Measurements from ENCODE around the gene RPP30.
A peak's percentile ranks its signal among the peaks of the same experiment; 100 is the strongest.

The RPP30 gene

GRCh38 chr10:90916392-90917237 is 44.8 kb downstream of the RPP30 start:
- no peak for TF ChIP-seq CTCF (conservative IDR thresholded peaks at IDR 0.05; ENCODE audit: low read length)
- no peak overlapping the region for H3K4me3 ChIP-seq (ENCODE audit: low read length)
- no peak for DNase-seq (ENCODE audit: low read depth)

GRCh38 chr10:90917238-90917967 is 45.6 kb downstream of the RPP30 start:
- no peak for TF ChIP-seq CTCF (conservative IDR thresholded peaks at IDR 0.05; ENCODE audit: low read length)
- no peak overlapping the region for H3K4me3 ChIP-seq (ENCODE audit: low read length)
- DNase-seq (ENCODE audit: low read depth), result no peak

GRCh38 chr10:90917968-90918318 is 46.2 kb downstream of the RPP30 start:
- DNase-seq (ENCODE audit: low read depth), result no peak
- H3K4me3 ChIP-seq (ENCODE audit: low read length), result no peak overlapping the region
- TF ChIP-seq CTCF (conservative IDR thresholded peaks at IDR 0.05; ENCODE audit: low read length), result no peak

GRCh38 chr10:90919683-90920574 is 48.2 kb downstream of the RPP30 start:
- H3K4me3 ChIP-seq (ENCODE audit: low read length), result no peak overlapping the region
- DNase-seq (ENCODE audit: low read depth), result no peak

GRCh38 chr10:90920986-90921666 is 49.4 kb downstream of the RPP30 start, which contains the start of gene ANKRD1:
ANKRD1 (minus strand) TSS chr10:90921087; CDS start chr10:90921027, 60 bp downstream.
- no peak for TF ChIP-seq CTCF (conservative IDR thresholded peaks at IDR 0.05; ENCODE audit: low read length)
- no peak within 1 kb of the TSS for H3K4me3 ChIP-seq (ENCODE audit: low read length)
- DNase-seq (ENCODE audit: low read depth), result peak; percentile 90

More at GRCh38 chr10:90919683-90920574, 48.2 kb downstream of the RPP30 start:
- TF ChIP-seq CTCF (conservative IDR thresholded peaks at IDR 0.05; ENCODE audit: low read length), result no peak

- H3K4me3 ChIP-seq (ENCODE audit: low read length), result no peak overlapping the region
- DNase-seq (ENCODE audit: low read depth), result no peak
- no peak for TF ChIP-seq CTCF (conservative IDR thresholded peaks at IDR 0.05; ENCODE audit: low read length)
Observed at GRCh38 chr10:90921906-90922305, 50.1 kb downstream of the RPP30 start.
